Fibroblast of mammary gland (primary cell): ENCODE measurements around the gene DGKH.
A peak's percentile ranks its signal among the peaks of the same experiment; 100 is the strongest.

Experiments
- DNase-seq: peaks from one replicate; pipeline ENCODE4 v3.0.0-alpha.2; 2010; ENCODE audit warnings: low read depth
- H3K4me3 ChIP-seq: 2 replicates; pipeline ENCODE4 v1.5.1; 2011; ENCODE audit warnings: low read depth, mild to moderate bottlenecking, low read length, moderate library complexity; ENCODE audit not compliant: control insufficient read depth
- TF ChIP-seq, protein P1 (sequence below): conservative IDR thresholded peaks from 2 replicates; pipeline ENCODE4 v1.5.1; 2011; ENCODE audit warnings: low read depth, low read length, inconsistent platforms; ENCODE audit not compliant: control insufficient read depth, insufficient read depth

DGKH gene

DNA sequence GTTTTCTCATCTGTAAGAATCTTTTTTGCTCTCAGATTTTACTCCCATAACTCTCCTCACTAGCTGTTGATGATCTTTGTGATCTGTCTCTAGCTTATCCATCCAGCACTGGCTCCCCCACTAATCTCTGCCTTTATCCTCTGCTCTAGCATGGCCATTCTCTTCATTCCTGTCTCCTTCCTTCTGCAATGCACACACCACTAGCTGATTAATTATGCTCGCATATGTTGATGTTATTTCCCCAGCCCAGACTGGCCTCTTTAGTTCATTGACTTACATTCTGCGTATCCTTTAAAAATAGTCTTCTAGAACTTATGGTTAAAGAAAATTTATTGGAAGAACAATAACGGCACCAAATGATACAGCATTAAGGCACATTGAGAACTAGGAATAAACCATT is 52.5 kb downstream of the DGKH start:
- TF ChIP-seq, protein P1, sequence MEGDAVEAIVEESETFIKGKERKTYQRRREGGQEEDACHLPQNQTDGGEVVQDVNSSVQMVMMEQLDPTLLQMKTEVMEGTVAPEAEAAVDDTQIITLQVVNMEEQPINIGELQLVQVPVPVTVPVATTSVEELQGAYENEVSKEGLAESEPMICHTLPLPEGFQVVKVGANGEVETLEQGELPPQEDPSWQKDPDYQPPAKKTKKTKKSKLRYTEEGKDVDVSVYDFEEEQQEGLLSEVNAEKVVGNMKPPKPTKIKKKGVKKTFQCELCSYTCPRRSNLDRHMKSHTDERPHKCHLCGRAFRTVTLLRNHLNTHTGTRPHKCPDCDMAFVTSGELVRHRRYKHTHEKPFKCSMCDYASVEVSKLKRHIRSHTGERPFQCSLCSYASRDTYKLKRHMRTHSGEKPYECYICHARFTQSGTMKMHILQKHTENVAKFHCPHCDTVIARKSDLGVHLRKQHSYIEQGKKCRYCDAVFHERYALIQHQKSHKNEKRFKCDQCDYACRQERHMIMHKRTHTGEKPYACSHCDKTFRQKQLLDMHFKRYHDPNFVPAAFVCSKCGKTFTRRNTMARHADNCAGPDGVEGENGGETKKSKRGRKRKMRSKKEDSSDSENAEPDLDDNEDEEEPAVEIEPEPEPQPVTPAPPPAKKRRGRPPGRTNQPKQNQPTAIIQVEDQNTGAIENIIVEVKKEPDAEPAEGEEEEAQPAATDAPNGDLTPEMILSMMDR = no peak
- DNase-seq = no peak
- no peak overlapping the region for H3K4me3 ChIP-seq

DNA sequence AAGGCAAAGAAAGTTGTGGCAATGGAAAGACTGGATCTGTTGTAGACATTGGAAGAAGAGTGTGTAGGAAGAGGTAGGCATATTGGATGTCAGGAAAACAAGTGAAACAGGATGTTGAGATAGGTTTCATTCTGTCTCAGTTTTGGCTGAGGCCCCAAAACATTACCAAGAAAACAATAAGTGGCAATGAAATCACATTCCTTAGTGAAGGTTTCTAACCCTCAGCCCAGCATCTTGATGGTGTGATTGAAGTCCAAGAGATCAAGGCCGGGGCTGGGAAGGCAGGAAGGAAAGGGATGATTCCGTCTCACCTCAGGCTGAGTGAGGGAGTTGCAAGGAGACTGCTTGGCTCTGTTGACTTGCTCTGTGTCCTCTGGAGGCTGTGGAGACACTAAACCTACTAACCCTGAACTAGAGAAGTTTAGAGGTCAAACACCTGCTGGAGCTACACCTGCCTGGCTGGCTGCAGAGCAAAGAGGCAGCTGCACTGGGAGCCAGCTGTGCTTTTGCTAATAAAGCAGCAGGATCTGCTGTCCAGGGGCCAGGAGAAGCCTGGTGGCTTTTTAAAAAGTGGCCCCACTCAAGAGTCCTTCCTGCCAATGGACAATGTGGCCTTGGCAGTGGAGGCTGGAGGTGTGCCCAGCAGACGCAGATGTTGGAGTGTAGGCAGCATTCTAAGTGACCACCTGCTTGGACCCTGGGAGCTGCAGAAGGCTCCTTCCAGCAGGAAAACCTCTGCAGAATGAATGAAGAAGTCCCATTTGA is 53.6 kb downstream of the DGKH start:
- DNase-seq = no peak
- TF ChIP-seq, protein P1 = no peak
- no peak overlapping the region for H3K4me3 ChIP-seq

DNA sequence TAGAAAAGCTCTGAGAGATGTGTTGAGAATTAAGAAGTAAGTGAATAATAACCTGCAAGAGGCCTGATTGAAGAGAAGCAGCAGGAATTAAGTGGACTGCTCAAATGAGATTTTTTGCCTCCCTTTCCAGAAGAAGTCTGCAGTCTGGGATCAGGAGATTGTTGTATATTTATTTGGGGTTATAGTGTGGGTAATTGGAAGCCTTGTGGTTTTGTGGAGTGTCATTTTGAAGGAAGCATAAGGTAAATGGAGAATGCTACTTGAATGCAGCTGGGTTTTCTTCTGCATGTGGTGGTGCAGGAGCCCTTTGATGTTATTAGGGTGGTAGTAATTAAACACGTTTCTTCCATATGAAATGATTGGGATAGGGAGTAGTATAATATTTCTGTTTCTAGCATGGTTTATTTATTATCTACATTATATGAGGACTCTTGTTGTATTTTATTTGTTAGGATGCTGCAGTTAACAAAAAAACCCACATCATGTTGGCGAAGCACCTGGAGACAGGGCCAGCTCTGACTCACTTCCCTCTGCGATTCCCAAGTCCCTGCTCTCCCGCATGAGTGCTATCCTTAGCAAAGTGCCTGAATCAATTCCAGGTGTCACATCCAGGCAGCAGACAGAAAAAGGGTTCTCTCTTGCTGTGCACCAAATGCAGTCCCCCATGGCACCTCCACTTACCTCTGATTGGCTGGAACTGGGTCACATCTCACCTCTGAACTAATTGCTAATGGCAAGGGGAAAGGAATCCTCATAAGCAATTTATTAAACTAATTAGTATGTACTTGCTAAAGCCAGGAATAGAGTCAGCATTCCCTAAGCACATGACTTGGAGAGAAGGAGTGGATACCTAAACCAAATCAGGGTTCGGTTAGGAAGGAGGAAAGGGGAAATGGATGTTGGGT is 54.8 kb downstream of the DGKH start:
- TF ChIP-seq, protein P1 = no peak
- DNase-seq = peak; percentile 75
- no peak overlapping the region for H3K4me3 ChIP-seq

DNA sequence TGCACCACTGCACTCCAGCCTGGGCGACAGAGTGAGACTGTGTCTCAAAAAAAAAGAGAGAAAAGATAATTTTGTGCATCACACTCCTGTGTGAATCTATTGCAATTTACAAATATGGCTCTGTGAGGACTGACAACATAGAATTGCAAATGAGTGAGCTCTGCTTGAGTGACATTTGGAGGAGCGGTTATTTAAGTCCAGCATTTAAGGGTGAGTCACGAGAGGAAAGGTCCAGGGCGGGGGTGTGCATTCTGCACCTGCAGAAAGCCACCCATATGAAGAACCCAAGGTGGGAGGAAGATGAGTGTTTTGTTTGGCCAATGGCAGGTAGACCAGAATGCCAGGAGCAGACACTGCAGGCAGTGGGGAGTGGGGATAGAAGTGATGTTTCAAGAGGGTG is 58.5 kb downstream of the DGKH start:
- H3K4me3 ChIP-seq = no peak overlapping the region
- TF ChIP-seq, protein P1 = no peak
- no peak for DNase-seq

DNA sequence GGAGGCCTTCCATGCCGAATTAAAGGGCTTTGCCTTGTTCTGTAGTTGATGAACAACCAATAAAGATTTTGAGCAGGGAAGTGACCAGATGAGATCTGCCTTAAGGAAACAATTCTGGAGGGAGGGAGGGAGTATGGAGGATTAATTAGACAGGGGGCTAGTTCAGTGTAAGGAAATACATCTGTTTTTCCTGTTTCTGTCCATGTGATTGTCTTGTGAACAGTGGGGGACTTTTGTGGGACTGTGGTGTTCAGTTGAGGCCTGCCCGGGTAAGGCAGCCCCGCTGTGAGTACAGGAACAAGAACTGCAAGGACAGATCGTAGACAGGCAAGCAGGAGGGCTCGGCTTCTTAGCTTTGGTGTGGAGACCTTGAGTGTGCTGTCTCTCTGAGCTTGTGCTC is 59.0 kb downstream of the DGKH start:
- TF ChIP-seq, protein P1 = no peak
- DNase-seq = no peak
- no peak overlapping the region for H3K4me3 ChIP-seq

DNA sequence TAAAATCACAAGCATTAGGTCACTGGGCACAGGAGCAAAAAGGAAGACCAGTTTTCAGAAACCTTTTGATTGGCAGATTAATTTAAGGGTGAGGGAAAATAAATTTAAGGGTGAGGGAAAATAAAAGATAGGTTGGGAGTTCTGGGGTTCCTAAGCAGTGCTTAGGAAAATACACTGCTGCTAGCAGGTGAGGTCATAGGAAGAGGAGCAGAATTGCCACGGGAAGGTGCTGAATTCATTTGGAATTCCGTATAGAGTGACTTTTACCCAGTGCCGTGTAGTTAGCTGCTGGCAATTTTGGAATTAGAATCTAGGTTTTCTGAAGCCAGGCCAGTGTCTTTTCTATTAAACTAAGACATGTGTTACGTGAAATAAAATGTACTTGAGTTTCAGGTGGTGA is 59.8 kb downstream of the DGKH start:
- no peak for DNase-seq
- TF ChIP-seq, protein P1 = no peak
- H3K4me3 ChIP-seq = no peak overlapping the region
